C4-2B (cell line): ENCODE data around the gene EPB41L5.

Experiments used
- CTCF ChIP-seq: fragments of 450-650 bp; conservative IDR thresholded peaks from 2 replicates; pipeline ENCODE4 v1.5.1; 2017; ENCODE audit warnings: mild to moderate bottlenecking
- ZFX ChIP-seq: fragments of 450-650 bp; IDR thresholded peaks from 2 replicates; pipeline ENCODE4 v1.6.1; 2017

- TF ChIP-seq CTCF (no peak), ZFX (no peak)
Measured at GRCh38 chr2:120140866-120141265, 128.0 kb downstream of the EPB41L5 start.
